ENCODE data around the gene FSTL5. TPM values are rescaled to one million over a fixed set of nuclear protein-coding genes. Genes with fewer than 3 reads are reported as not detected.

FSTL5 gene
- total RNA-seq, 1 donor from 2014 or later, result 2.6 TPM

DNA sequence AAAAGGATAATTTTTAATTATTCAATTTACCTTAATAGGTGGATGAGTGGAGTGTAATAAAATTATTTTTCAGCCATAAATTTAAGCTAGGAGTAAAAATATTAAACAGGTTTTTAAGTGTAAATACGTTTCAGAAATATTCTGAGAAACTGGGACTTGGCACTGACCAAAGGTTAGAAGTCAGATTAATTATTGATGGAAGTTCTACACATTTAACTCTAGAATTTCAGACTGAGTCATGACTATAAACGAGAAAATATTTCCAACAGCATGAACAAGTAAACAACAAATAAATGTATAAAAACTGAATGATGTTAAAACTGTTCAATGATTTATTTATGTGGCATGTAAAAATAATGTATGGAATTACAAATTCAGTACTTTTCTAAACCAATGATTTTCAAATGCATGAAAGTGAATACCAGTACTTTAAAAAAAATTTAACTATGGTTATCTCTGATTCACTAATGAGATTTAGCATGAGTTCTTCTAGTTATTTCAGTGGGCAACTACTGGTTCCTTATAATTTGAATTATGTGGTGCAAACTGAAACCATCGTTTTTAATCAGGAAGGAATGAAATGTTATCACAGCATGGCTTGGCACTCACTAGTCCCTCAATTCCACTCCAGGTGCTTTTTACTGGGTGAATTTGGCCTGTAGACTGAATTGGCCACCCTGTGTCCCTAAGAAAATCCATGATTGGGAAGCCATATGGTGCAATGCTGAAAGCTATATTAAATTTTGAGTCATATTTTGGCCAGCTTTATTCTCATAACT, 244.2 kb downstream of the FSTL5 start:
- no peak overlapping the region for H3K4me3 ChIP-seq (ENCODE audit: low read length in 3 of 3)
- no peaks in the 10 kb centered on the region for H3K27me3 ChIP-seq (ENCODE audit: control insufficient read depth in 3 of 3, insufficient read depth in 3 of 3, low read length in 3 of 3)
- no peaks in the 10 kb centered on the region for H3K9me3 ChIP-seq (ENCODE audit: control insufficient read depth in 3 of 3, low read length in 3 of 3)
- no peak overlapping the region for H3K27ac ChIP-seq (ENCODE audit: low read depth, low read length)
- no peak overlapping the region for H3K9ac ChIP-seq (ENCODE audit: low read depth in 1 of 3, low read length in 3 of 3)
- no peaks in the 10 kb centered on the region for H3K4me1 ChIP-seq (ENCODE audit: control insufficient read depth in 3 of 3, insufficient read depth in 3 of 3, low read length in 3 of 3)
- H3K36me3 ChIP-seq (ENCODE audit: control insufficient read depth in 3 of 3, insufficient read depth in 3 of 3, low read length in 3 of 3), result no peaks in the 10 kb centered on the region

DNA sequence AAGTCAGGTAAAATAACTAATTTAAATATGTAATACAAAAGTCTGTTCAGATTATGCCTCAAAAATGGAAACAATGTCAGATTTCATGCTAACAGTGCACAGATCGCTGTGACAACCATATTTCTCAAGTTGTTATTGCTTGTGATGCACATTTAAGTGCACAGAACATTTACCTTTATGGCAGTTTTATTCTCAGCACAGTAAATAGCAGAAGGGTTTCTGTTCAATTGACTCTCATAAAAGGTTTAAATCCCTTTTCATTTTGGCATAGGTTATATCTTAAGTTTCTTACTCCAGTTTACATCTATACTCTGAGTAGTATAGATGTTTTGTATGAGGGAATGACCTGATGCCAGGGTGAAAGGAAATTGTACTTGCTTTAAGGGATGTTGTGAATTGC, 247.8 kb downstream of the FSTL5 start:
- H3K9ac ChIP-seq (ENCODE audit: low read depth in 1 of 3, low read length in 3 of 3), result no peak overlapping the region
- no peaks in the 10 kb centered on the region for H3K36me3 ChIP-seq (ENCODE audit: control insufficient read depth in 3 of 3, insufficient read depth in 3 of 3, low read length in 3 of 3)
- no peaks in the 10 kb centered on the region for H3K27me3 ChIP-seq (ENCODE audit: control insufficient read depth in 3 of 3, insufficient read depth in 3 of 3, low read length in 3 of 3)
- no peaks in the 10 kb centered on the region for H3K4me1 ChIP-seq (ENCODE audit: control insufficient read depth in 3 of 3, insufficient read depth in 3 of 3, low read length in 3 of 3)
- H3K4me3 ChIP-seq (ENCODE audit: low read length in 3 of 3), result no peak overlapping the region
- H3K27ac ChIP-seq (ENCODE audit: low read depth, low read length), result no peak overlapping the region
- H3K9me3 ChIP-seq (ENCODE audit: control insufficient read depth in 3 of 3, low read length in 3 of 3), result no peaks in the 10 kb centered on the region

DNA sequence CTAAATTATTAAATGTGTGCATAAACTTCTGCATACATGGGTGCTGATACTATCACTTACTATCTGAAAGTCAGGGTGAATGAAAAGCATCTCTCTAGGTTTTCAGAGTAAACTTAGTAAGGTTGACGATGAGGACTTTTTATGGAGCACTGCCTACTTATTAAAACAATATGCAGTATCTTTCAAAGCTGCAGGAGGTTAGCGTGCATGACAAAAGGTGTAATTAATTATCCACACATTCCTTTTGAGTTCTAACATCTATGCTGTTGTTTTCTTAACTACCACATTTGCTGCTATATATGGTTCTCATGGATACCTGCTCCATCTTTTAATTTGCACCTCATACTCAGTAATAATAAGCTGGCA, 256.2 kb downstream of the FSTL5 start:
- H3K9me3 ChIP-seq (ENCODE audit: control insufficient read depth in 3 of 3, low read length in 3 of 3), result no peaks in the 10 kb centered on the region
- no peaks in the 10 kb centered on the region for H3K4me1 ChIP-seq (ENCODE audit: control insufficient read depth in 3 of 3, insufficient read depth in 3 of 3, low read length in 3 of 3)
- H3K27me3 ChIP-seq (ENCODE audit: control insufficient read depth in 3 of 3, insufficient read depth in 3 of 3, low read length in 3 of 3), result no peaks in the 10 kb centered on the region
- no peaks in the 10 kb centered on the region for H3K36me3 ChIP-seq (ENCODE audit: control insufficient read depth in 3 of 3, insufficient read depth in 3 of 3, low read length in 3 of 3)
- H3K9ac ChIP-seq (ENCODE audit: low read depth in 1 of 3, low read length in 3 of 3), result no peak overlapping the region
- no peak overlapping the region for H3K4me3 ChIP-seq (ENCODE audit: low read length in 3 of 3)
- H3K27ac ChIP-seq (ENCODE audit: low read depth, low read length), result no peak overlapping the region

DNA sequence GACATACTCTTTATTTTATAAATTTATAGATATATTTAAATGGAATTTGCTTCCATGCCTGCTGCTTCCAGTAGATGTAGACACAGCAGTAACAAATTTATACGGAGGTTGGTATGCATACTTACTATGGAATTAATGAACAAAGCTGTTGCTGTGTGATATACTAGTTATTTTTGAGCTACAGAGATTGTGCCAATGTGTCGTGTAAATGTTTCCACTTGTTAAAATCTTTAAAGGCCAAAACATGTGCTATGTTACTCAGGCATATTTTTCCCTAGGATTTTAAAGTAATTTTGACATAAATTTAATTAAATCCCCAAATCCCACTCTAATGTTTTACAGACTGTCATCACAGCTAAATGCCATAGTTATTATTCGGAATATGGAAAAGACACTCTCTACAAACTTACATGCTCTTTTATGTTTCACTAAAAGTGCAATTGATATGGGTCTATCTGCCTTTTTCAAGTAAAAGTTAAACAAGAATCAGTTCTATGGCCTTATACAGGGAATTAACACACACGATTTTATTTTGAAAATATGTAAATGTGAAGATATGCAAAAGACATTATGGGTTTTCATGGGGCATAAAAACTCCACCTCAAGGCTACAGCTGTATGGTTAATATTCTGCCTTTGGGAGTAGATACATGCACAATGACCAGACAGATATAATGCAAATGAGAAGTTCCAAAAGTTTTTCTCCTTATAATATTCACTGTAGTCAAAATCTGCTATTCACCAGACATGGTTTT, 256.8 kb downstream of the FSTL5 start:
- no peaks in the 10 kb centered on the region for H3K36me3 ChIP-seq (ENCODE audit: control insufficient read depth in 3 of 3, insufficient read depth in 3 of 3, low read length in 3 of 3)
- no peaks in the 10 kb centered on the region for H3K9me3 ChIP-seq (ENCODE audit: control insufficient read depth in 3 of 3, low read length in 3 of 3)
- no peak overlapping the region for H3K27ac ChIP-seq (ENCODE audit: low read depth, low read length)
- H3K9ac ChIP-seq (ENCODE audit: low read depth in 1 of 3, low read length in 3 of 3), result no peak overlapping the region
- no peaks in the 10 kb centered on the region for H3K27me3 ChIP-seq (ENCODE audit: control insufficient read depth in 3 of 3, insufficient read depth in 3 of 3, low read length in 3 of 3)
- H3K4me1 ChIP-seq (ENCODE audit: control insufficient read depth in 3 of 3, insufficient read depth in 3 of 3, low read length in 3 of 3), result no peaks in the 10 kb centered on the region
- H3K4me3 ChIP-seq (ENCODE audit: low read length in 3 of 3), result no peak overlapping the region

DNA sequence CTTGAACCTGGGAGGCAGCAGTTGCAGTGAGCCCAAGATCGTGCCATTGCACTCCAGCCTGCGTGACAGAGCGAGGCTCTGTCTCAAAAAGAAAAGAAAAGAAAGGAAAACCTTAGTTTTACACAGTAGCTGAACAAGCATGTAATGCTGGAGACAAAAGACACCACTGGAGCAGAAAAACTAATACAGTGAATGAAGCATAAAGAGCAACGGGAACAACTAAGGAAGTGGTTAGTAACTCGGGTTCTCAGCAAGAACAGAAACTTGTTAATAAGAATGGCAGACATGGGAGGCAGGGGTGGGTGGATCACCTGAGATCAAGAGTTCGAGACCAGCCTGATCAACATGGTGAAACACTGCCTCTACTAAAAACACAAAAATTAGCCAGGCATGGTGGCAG, 263.7 kb downstream of the FSTL5 start:
- Histone ChIP-seq H3K4me1 (ENCODE audit: control insufficient read depth in 3 of 3, insufficient read depth in 3 of 3, low read length in 3 of 3) (no peaks in the 10 kb centered on the region), H3K27me3 (ENCODE audit: control insufficient read depth in 3 of 3, insufficient read depth in 3 of 3, low read length in 3 of 3) (no peaks in the 10 kb centered on the region), H3K9ac (ENCODE audit: low read depth in 1 of 3, low read length in 3 of 3) (no peak overlapping the region), H3K36me3 (ENCODE audit: control insufficient read depth in 3 of 3, insufficient read depth in 3 of 3, low read length in 3 of 3) (no peaks in the 10 kb centered on the region), H3K27ac (ENCODE audit: low read depth, low read length) (no peak overlapping the region), H3K9me3 (ENCODE audit: control insufficient read depth in 3 of 3, low read length in 3 of 3) (no peaks in the 10 kb centered on the region), H3K4me3 (ENCODE audit: low read length in 3 of 3) (no peak overlapping the region)

DNA sequence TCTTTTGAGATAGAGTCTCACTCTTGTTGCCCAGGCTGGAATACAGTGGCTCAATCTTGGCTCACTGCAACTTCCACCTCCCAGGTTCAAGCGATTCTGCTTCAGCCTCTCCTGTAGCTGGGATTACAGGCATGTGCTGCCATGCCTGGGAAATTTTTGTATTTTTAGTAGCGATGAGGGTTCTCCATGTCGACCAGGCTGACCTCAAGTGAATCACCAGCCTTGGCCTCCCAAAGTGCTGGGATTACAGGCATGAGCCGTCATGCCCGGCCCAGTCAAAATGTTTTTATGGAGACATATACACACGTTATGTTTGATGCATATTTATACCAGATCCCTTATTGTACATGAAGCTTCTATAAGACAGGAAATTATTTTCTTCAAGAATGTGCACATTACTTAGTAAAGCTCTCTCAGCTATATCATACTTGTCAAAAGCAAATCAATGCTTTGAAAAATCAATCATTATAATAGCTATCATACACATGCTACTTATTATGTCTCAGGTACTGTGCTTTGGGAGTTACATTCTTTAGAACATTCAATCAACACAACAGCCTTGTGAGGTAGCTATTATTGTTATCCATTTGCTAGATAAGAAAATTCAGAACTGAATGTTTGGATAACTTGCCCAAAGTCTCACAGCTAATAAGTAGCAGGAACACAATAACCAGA, 269.2 kb downstream of the FSTL5 start:
- Histone ChIP-seq H3K27me3 (ENCODE audit: control insufficient read depth in 3 of 3, insufficient read depth in 3 of 3, low read length in 3 of 3) (no peaks in the 10 kb centered on the region), H3K27ac (ENCODE audit: low read depth, low read length) (no peak overlapping the region), H3K9me3 (ENCODE audit: control insufficient read depth in 3 of 3, low read length in 3 of 3) (no peaks in the 10 kb centered on the region), H3K36me3 (ENCODE audit: control insufficient read depth in 3 of 3, insufficient read depth in 3 of 3, low read length in 3 of 3) (no peaks in the 10 kb centered on the region), H3K4me1 (ENCODE audit: control insufficient read depth in 3 of 3, insufficient read depth in 3 of 3, low read length in 3 of 3) (no peaks in the 10 kb centered on the region), H3K9ac (ENCODE audit: low read depth in 1 of 3, low read length in 3 of 3) (no peak overlapping the region), H3K4me3 (ENCODE audit: low read length in 3 of 3) (no peak overlapping the region)

DNA sequence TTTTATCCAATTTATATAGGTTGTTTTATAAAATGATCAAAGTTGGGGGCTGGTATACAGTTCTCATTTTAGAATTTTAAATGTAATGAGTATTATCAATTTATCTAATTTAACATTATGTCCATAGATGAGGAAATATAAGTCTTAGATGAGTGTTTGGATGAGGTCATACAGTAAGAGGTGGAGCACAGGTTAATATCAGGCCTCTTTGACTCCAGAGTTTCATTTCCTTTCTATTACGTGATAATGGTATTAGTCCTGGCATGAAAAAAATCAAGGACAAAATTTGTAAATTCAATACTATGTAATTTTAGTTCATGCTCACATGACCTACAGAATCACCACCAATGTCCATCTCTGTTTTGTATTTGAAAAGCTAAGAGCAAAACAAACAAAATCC, 269.8 kb downstream of the FSTL5 start:
- H3K27me3 ChIP-seq (ENCODE audit: control insufficient read depth in 3 of 3, insufficient read depth in 3 of 3, low read length in 3 of 3), result no peaks in the 10 kb centered on the region
- no peak overlapping the region for H3K27ac ChIP-seq (ENCODE audit: low read depth, low read length)
- H3K9ac ChIP-seq (ENCODE audit: low read depth in 1 of 3, low read length in 3 of 3), result no peak overlapping the region
- no peaks in the 10 kb centered on the region for H3K4me1 ChIP-seq (ENCODE audit: control insufficient read depth in 3 of 3, insufficient read depth in 3 of 3, low read length in 3 of 3)
- H3K4me3 ChIP-seq (ENCODE audit: low read length in 3 of 3), result no peak overlapping the region
- H3K9me3 ChIP-seq (ENCODE audit: control insufficient read depth in 3 of 3, low read length in 3 of 3), result no peaks in the 10 kb centered on the region
- no peaks in the 10 kb centered on the region for H3K36me3 ChIP-seq (ENCODE audit: control insufficient read depth in 3 of 3, insufficient read depth in 3 of 3, low read length in 3 of 3)

DNA sequence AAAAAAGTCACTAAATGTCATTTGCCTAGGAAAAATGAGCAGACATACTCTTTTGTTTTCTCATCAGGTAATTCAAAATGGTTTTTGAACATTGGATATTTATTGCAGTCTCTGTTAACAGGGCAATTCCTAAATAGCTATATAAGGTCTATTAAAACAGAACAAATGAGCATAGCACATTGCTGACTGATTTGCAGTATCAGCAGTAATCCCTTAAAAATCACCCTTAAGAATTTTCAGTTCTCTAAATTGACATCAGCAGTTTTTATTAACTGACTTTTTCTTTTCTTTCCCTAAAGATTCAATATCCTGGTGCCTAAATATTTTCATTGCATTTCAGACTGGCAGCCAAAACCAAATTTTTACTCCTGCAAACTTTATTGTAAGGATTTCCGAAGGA, 270.2 kb downstream of the FSTL5 start:
- H3K36me3 ChIP-seq (ENCODE audit: control insufficient read depth in 3 of 3, insufficient read depth in 3 of 3, low read length in 3 of 3), result no peaks in the 10 kb centered on the region
- no peak overlapping the region for H3K4me3 ChIP-seq (ENCODE audit: low read length in 3 of 3)
- no peak overlapping the region for H3K27ac ChIP-seq (ENCODE audit: low read depth, low read length)
- H3K9ac ChIP-seq (ENCODE audit: low read depth in 1 of 3, low read length in 3 of 3), result no peak overlapping the region
- H3K4me1 ChIP-seq (ENCODE audit: control insufficient read depth in 3 of 3, insufficient read depth in 3 of 3, low read length in 3 of 3), result no peaks in the 10 kb centered on the region
- H3K9me3 ChIP-seq (ENCODE audit: control insufficient read depth in 3 of 3, low read length in 3 of 3), result no peaks in the 10 kb centered on the region
- no peaks in the 10 kb centered on the region for H3K27me3 ChIP-seq (ENCODE audit: control insufficient read depth in 3 of 3, insufficient read depth in 3 of 3, low read length in 3 of 3)

DNA sequence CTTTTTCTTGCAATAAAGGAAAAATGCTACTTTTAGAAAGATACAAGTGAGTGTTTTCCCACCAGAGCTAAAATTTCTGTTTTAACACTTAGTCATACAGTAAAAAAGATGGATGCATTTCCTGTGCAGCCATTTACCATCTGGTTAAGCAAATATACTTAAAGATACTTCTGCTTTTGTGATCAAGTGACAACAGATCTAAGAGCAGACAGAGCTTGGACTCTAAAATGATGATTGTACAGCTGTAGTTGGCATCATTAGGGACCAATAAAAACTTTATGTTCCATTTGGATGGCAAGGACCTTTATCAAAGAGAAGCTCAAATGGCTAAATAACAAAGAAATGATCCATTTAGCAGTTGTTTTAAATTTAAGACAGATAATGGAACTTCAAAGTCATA, 270.8 kb downstream of the FSTL5 start:
- H3K36me3 ChIP-seq (ENCODE audit: control insufficient read depth in 3 of 3, insufficient read depth in 3 of 3, low read length in 3 of 3), result no peaks in the 10 kb centered on the region
- no peaks in the 10 kb centered on the region for H3K9me3 ChIP-seq (ENCODE audit: control insufficient read depth in 3 of 3, low read length in 3 of 3)
- H3K27me3 ChIP-seq (ENCODE audit: control insufficient read depth in 3 of 3, insufficient read depth in 3 of 3, low read length in 3 of 3), result no peaks in the 10 kb centered on the region
- no peak overlapping the region for H3K4me3 ChIP-seq (ENCODE audit: low read length in 3 of 3)
- H3K27ac ChIP-seq (ENCODE audit: low read depth, low read length), result no peak overlapping the region
- H3K4me1 ChIP-seq (ENCODE audit: control insufficient read depth in 3 of 3, insufficient read depth in 3 of 3, low read length in 3 of 3), result no peaks in the 10 kb centered on the region
- H3K9ac ChIP-seq (ENCODE audit: low read depth in 1 of 3, low read length in 3 of 3), result no peak overlapping the region

DNA sequence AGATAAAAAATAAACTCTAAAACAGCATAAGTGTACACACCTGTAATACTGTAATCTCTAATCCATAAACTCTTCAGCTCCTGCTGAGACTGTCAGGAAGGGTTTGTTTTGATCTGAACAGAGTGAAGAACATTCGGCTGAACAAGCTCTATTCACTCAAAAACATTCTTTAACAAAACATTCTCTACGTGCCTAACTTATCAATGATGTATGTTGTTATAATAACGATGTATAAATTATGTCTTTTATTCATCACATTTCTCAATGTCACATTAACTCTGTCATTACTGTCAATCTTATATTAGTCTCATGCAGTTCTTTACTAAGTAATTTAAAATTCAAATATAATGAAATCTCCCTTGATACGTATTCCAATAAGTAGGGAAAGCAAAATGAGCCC, 280.6 kb downstream of the FSTL5 start:
- Histone ChIP-seq H3K9me3 (ENCODE audit: control insufficient read depth in 3 of 3, low read length in 3 of 3) (no peaks in the 10 kb centered on the region), H3K4me1 (ENCODE audit: control insufficient read depth in 3 of 3, insufficient read depth in 3 of 3, low read length in 3 of 3) (no peaks in the 10 kb centered on the region), H3K9ac (ENCODE audit: low read depth in 1 of 3, low read length in 3 of 3) (no peak overlapping the region), H3K4me3 (ENCODE audit: low read length in 3 of 3) (no peak overlapping the region), H3K27ac (ENCODE audit: low read depth, low read length) (no peak overlapping the region), H3K27me3 (ENCODE audit: control insufficient read depth in 3 of 3, insufficient read depth in 3 of 3, low read length in 3 of 3) (no peaks in the 10 kb centered on the region), H3K36me3 (ENCODE audit: control insufficient read depth in 3 of 3, insufficient read depth in 3 of 3, low read length in 3 of 3) (no peaks in the 10 kb centered on the region)

Data from skeletal muscle tissue (tissue), 4 donors.